Activated T-cell treated with anti-CD3 and anti-CD28 coated beads for 48 hours (primary cell): ENCODE measurements around the gene ITCH.
A peak's percentile ranks its signal among the peaks of the same experiment; 100 is the strongest.

Experiments used
- DNase-seq: peaks from one replicate; pipeline ENCODE4 v3.0.0-alpha.2; 2020; ENCODE audit warnings: low read depth

ITCH gene

GRCh38 chr20:34531608-34532265 lies 168.7 kb downstream of the ITCH start:
- no peak for DNase-seq

DNA sequence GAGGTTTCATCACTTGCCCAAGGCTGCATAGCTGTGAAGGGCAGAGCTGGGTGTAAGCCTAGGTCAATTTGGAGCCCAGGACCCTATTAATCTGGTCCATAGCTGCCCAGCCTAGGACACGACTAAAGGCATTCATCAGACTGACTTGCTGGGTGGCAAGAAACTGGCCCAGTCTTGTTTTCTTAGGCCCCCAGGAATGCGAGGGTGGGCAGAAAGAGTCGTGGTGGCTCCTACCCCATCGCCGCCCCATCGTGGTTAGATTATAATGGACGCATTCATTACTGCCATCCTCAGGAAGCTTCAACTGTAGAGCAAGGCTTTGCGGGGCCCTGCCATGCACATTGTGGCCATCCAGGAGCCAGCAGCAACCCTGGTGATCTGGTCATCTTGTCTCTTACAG lies 169.2 kb downstream of the ITCH start:
- no peak for DNase-seq

DNA sequence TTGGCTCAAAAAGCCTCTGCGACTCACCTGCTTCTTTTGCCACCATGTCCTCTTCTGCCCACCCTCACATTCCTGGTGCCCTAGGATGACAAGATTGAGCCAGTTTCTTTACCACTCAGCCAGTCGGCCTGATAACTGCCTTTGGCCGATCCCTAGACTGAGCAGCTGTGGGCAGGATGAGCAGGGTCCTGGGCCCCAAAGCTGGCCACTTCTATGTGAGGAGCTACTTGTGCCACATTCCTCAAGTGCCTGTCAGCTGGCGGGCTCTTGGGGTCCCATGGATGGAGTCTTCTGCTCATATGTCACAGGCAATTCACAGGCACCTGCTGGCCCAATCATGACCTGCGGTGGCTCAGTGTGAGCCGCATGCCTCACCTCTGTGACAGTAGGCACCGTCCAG lies 169.7 kb downstream of the ITCH start:
- no peak for DNase-seq

DNA sequence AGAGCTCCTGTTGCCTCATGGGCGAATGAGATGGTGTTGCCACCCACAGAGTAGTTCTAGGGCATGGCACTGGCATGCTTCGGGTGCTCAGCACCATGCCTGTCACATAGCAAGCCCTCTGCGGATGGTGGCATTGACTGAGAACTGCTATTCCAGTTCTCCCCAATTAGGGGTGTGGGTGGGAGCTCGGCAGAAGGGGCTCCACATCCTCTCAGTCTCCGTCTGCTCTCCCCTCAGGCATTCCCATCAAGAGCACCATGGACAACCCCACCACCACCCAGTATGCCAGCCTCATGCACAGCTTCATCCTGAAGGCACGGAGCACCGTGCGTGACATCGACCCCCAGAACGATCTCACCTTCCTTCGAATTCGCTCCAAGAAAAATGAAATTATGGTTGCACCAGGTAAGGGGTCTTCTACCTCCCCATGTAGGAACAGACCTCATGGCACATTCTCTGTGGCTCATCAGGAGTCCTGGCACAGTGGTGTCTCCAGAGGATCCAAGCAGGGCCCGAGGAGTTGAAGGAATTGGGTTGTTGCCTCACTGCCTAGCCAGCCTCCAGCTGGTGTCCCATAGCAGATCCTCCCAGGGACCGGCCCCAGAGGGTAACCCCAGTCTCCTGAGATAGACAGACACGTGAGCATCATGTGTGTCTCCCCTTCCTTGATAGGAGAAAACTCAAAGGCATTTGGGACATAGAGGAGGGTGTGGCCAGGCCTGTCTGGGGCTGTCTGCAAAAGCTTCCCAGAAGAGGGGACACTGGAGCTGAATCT lies 171.5 kb downstream of the ITCH start:
- DNase-seq, result no peak

- no peak for DNase-seq
Observed at GRCh38 chr20:34535301-34535840, 172.3 kb downstream of the ITCH start.

GRCh38 chr20:34535857-34536256 lies 172.8 kb downstream of the ITCH start:
- DNase-seq, result no peak

GRCh38 chr20:34536798-34537394 lies 173.8 kb downstream of the ITCH start:
- DNase-seq, result peak; percentile 35

- no peak for DNase-seq
Observed at GRCh38 chr20:34537651-34538050, 174.6 kb downstream of the ITCH start.

DNA sequence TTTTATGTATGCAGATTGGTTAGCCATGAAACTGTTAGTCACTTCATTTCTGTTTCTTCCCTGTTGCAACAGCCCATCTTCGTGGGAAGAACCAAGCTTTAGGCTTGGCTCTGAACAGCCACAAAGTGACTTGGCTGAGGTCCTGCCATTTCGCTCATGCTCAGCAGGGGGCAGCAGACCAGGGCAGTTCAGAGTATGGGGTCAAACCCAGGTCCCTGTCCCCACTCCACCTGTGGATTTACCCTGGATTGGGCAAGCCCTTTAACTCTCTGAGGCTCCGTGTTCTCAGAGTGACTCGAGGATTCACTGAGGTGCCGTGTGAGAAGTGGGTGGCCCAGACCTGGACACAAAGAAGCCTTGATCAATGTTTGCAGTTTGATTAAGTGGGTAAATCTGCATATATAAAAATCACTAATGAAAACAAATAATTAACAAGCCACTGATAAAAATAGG lies 175.6 kb downstream of the ITCH start:
- DNase-seq, result peak; percentile 54

DNA sequence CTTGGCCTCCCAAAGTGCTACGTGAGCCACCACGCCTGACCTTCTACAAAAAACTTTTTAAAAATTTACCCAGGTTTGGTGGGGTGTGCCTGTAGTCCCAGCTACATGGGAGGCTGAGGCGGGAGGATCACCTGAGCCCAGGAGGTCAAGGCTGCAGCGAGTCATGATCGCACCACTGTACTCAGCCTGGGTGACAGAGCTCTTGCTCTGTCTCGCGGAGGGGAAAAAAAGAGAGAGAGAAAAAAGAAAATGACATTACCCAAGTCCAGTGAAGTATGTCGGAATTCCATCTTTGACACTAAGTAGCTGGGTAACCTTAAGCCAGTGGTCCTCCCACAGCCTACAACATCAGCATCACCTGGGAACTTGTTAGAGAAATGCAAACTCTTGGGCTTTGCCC lies 176.7 kb downstream of the ITCH start:
- no peak for DNase-seq

- no peak for DNase-seq
Observed at GRCh38 chr20:34540596-34541263, 177.7 kb downstream of the ITCH start.

- no peak for DNase-seq
Observed at GRCh38 chr20:34541264-34541901, 178.3 kb downstream of the ITCH start.

GRCh38 chr20:34541917-34542316 lies 178.8 kb downstream of the ITCH start:
- no peak for DNase-seq

GRCh38 chr20:34542439-34542838 lies 179.4 kb downstream of the ITCH start:
- no peak for DNase-seq

DNA sequence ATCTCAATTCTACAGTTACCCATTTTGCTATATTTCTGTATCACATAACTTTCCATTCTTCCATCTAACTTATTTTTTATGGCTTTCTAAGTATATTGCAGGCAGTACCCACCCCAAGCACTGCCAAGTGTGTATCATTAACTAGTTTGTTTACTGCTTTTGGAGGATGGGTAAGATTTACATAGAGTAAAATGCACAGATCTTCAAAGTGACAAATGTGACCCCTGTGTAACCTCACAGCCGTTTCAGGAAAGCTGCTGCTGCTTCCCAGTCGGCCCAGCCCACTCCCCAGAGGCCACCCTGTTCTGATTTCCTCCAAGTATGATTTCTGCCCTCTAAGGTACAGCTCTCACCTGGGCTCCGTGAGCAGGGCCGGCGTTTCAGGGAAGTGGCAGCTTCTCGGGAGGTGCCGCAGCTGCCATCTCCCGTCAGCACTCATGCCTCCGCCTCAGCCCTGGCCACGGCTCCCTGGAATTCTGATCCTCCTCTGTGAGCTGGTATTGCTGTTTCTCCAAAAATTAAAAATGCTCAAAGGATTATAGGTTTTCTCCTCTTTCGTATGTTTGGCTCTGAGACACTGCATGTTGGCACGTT lies 180.5 kb downstream of the ITCH start:
- no peak for DNase-seq

GRCh38 chr20:34544109-34544796 lies 181.2 kb downstream of the ITCH start:
- no peak for DNase-seq

DNA sequence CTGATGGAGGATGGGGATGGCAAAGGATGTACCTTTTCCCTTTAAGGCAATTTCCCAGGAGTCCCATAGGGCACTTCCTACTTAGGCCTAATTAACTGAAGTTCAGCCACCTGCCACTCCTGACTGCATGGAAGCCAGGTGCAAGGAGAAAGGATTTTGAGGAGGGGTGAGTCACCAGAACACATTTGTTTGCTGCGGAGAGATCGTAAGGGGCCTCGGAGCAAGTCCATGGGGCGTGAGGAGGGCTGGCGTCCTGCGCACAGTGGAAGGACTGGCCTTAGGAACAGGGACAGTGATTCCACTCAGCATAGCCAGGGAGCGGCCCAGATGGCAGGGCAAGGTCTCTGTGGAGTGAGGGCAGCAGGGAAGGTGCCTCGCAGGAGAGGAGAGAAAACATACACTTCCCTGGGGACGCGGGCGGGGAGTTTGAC lies 183.7 kb downstream of the ITCH start:
- no peak for DNase-seq

- no peak for DNase-seq
Observed at GRCh38 chr20:34547844-34548613, 185.0 kb downstream of the ITCH start.

GRCh38 chr20:34549291-34549928 lies 186.3 kb downstream of the ITCH start:
- DNase-seq, result no peak

DNA sequence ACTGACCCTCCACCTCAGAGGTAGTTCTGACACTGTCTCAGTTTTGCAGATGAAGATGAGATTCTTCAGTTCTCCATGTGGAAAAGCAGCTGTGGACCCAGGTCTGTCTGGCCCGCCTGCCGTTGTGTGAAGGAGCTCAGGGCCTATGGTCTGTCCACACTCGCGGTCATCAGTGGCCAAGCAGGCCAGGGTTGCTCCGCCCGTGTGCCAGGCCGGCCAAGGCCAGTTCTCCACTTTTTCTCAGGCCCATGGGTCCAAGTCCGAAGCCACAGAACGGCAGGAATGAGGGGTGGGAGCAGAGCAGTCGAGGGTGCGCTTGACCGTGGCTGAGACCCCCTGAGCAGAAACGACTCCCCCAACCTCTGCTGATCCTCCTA lies 186.8 kb downstream of the ITCH start:
- DNase-seq, result no peak
